GM19455 (cell line): ENCODE measurements around the gene ITGAD.

Experiments used
- ATAC-seq: cut with Tn5 transposase; IDR thresholded peaks from one replicate; pipeline ENCODE4 v1.9.1; 2021; ENCODE audit not compliant: unreplicated experiment

The ITGAD gene

GRCh38 chr16:31365131-31365865 is 27.8 kb upstream of the ITGAD start:
- no peak for ATAC-seq

GRCh38 chr16:31367853-31368252 is 25.3 kb upstream of the ITGAD start:
- ATAC-seq: no peak

GRCh38 chr16:31371008-31371407 is 22.1 kb upstream of the ITGAD start:
- ATAC-seq: no peak

- no peak for ATAC-seq
These were observed 21.3 kb upstream of the ITGAD start for GRCh38 chr16:31371619-31372484.

- ATAC-seq: no peak
These were observed 19.9 kb upstream of the ITGAD start for GRCh38 chr16:31373235-31373634.

- no peak for ATAC-seq
These were observed 17.9 kb upstream of the ITGAD start for GRCh38 chr16:31375231-31375630.

- ATAC-seq: no peak
These were observed 16.4 kb upstream of the ITGAD start for GRCh38 chr16:31376705-31377104.

- no peak for ATAC-seq
These were observed 15.8 kb upstream of the ITGAD start for GRCh38 chr16:31377210-31377903.

- no peak for ATAC-seq
These were observed 12.9 kb upstream of the ITGAD start for GRCh38 chr16:31380201-31380600.

- no peak for ATAC-seq
These were observed 10.5 kb upstream of the ITGAD start for GRCh38 chr16:31382485-31383161.

GRCh38 chr16:31385680-31386079 is 7.5 kb upstream of the ITGAD start:
- ATAC-seq: no peak

GRCh38 chr16:31386157-31386984 is 6.8 kb upstream of the ITGAD start:
- ATAC-seq: no peak

- no peak for ATAC-seq
These were observed 4.6 kb upstream of the ITGAD start for GRCh38 chr16:31388535-31388934.

- ATAC-seq: no peak
These were observed 2.6 kb upstream of the ITGAD start for GRCh38 chr16:31390504-31391041.

GRCh38 chr16:31395647-31396046 is 2.5 kb downstream of the ITGAD start:
- no peak for ATAC-seq

- ATAC-seq: no peak
These were observed 4.0 kb downstream of the ITGAD start for GRCh38 chr16:31397096-31397660.

- no peak for ATAC-seq
These were observed 4.6 kb downstream of the ITGAD start for GRCh38 chr16:31397701-31398100.

GRCh38 chr16:31400191-31400590 is 7.1 kb downstream of the ITGAD start:
- no peak for ATAC-seq

- ATAC-seq: no peak
These were observed 8.3 kb downstream of the ITGAD start for GRCh38 chr16:31401436-31401835.

GRCh38 chr16:31402687-31403086 is 9.6 kb downstream of the ITGAD start:
- no peak for ATAC-seq
